HepG2 (cell line): ENCODE data around the gene ERBB3. TPM values are rescaled to one million over a fixed set of nuclear protein-coding genes. Genes with fewer than 3 reads are reported as not detected.
A peak's percentile ranks its signal among the peaks of the same experiment; 100 is the strongest.

Experiments
- CCDC6 ChIP-seq: sonication (generic); formaldehyde crosslinking; IDR thresholded peaks from 2 replicates; pipeline ENCODE4 v1.8.1; 2022; ENCODE audit warnings: mild to moderate bottlenecking, missing genetic modification reagents, moderate library complexity
- DPF2 ChIP-seq: sonication (generic); formaldehyde crosslinking; IDR thresholded peaks from 2 replicates; pipeline ENCODE4 v1.4.0; 2020; ENCODE audit warnings: mild to moderate bottlenecking, low read depth, missing genetic modification reagents, borderline replicate concordance
- HOXA7 ChIP-seq: sonication (generic); formaldehyde crosslinking; IDR thresholded peaks from 2 replicates; pipeline ENCODE4 v1.8.1; 2022; ENCODE audit warnings: mild to moderate bottlenecking, missing genetic modification reagents, moderate library complexity
- IKZF1 ChIP-seq: fragments of 450-650 bp; IDR thresholded peaks from 2 replicates; pipeline ENCODE4 v1.7.1; 2016
- KDM2A ChIP-seq: sonication (generic); formaldehyde crosslinking; IDR thresholded peaks from 2 replicates; pipeline ENCODE4 v1.4.0; 2020; ENCODE audit warnings: low read depth, missing genetic modification reagents, borderline replicate concordance
- MBNL3 ChIP-seq: fragments of 250-450 bp; sonication (Bioruptor Pico); conservative IDR thresholded peaks from 2 replicates; pipeline ENCODE4 v1.8.0; 2022; ENCODE audit warnings: mild to moderate bottlenecking, inconsistent platforms
- NFKBIZ ChIP-seq: IDR thresholded peaks from 2 replicates; pipeline ENCODE4 v1.6.1; 2018; ENCODE audit warnings: missing genetic modification reagents, missing compliant biosample characterization
- PCBP2 ChIP-seq: fragments of 200-400 bp; formaldehyde crosslinking; optimal IDR thresholded peaks from 2 replicates; pipeline ENCODE3; 2018; ENCODE audit warnings: low read length, low read depth; ENCODE audit not compliant: poor library complexity, severe bottlenecking
- PHF21A ChIP-seq: sonication (generic); formaldehyde crosslinking; IDR thresholded peaks from 2 replicates; pipeline ENCODE4 v1.5.0; 2020; ENCODE audit warnings: mild to moderate bottlenecking, missing genetic modification reagents
- PHF8 ChIP-seq: sonication (generic); formaldehyde crosslinking; IDR thresholded peaks from 2 replicates; pipeline ENCODE4 v1.5.0; 2020; ENCODE audit warnings: missing genetic modification reagents
- POGZ ChIP-seq: sonication (generic); formaldehyde crosslinking; IDR thresholded peaks from 2 replicates; pipeline ENCODE4 v1.4.0; 2020; ENCODE audit warnings: mild to moderate bottlenecking, missing genetic modification reagents
- SCMH1 ChIP-seq: sonication (generic); formaldehyde crosslinking; IDR thresholded peaks from 2 replicates; pipeline ENCODE4 v1.9.0; 2021; ENCODE audit warnings: missing genetic modification reagents, mild to moderate bottlenecking, borderline replicate concordance
- ZMAT5 ChIP-seq: sonication (generic); formaldehyde crosslinking; IDR thresholded peaks from 2 replicates; pipeline ENCODE4 v1.5.0; 2020; ENCODE audit warnings: mild to moderate bottlenecking, low read depth, missing genetic modification reagents, borderline replicate concordance
- ZNF253 ChIP-seq: sonication (generic); formaldehyde crosslinking; IDR thresholded peaks from 2 replicates; pipeline ENCODE4 v1.8.0; 2022; ENCODE audit warnings: mild to moderate bottlenecking, missing genetic modification reagents, borderline replicate concordance
- ZNF318 ChIP-seq: sonication (generic); formaldehyde crosslinking; IDR thresholded peaks from 2 replicates; pipeline ENCODE4 v1.4.0; 2020; ENCODE audit warnings: mild to moderate bottlenecking, missing genetic modification reagents
- ZNF569 ChIP-seq: sonication (generic); formaldehyde crosslinking; IDR thresholded peaks from 2 replicates; pipeline ENCODE4 v1.5.0; 2020; ENCODE audit warnings: mild to moderate bottlenecking, missing genetic modification reagents, moderate library complexity, borderline replicate concordance
- ZNF639 ChIP-seq: conservative IDR thresholded peaks from 2 replicates; pipeline ENCODE4 v1.6.1; 2018; ENCODE audit warnings: missing genetic modification reagents
- ZNF784 ChIP-seq: sonication (generic); formaldehyde crosslinking; IDR thresholded peaks from 2 replicates; pipeline ENCODE4 v1.5.1; 2020; ENCODE audit warnings: missing genetic modification reagents, mild to moderate bottlenecking, borderline replicate concordance
- polyA plus RNA-seq, 8 experiments: library from polyadenylated mRNA; depleted of rRNA in 3 of 8; stranded (reverse) in 7 of 8; unstranded in 1 of 8; fragments of >200 nt; fragmentation: Illumina TruSeq in 4 of 8; extraction: Trizol in 4 of 8; gene quantifications; 2 replicates each; pipeline versions ENCODE4 v1.2.1 to v1.2.3, GENCODE V29; 2011 to 2016; ENCODE audit warnings: low read depth in 4 of 8, missing spikeins in 1 of 8, mixed read lengths in 1 of 8; ENCODE audit not compliant: insufficient read depth in 1 of 8
- total RNA-seq, 5 experiments: library from RNA; depleted of rRNA; stranded (reverse); fragments of >200 nt; fragmentation: Illumina TruSeq; extraction: Trizol; gene quantifications; 2 replicates each; pipeline ENCODE4 v1.2.3, GENCODE V29; 2016; ENCODE audit warnings: low read depth in 1 of 5

The ERBB3 gene
- total and polyA plus RNA-seq, 2 of the 13 experiments (the other 11 are each of a cell fraction or from before 2014, with no cell fraction given): 93.6 to 358 TPM

GRCh38 chr12:56117778-56118687 is 38.1 kb downstream of the ERBB3 start, which contains the start of gene ZC3H10 (continued):
- TF ChIP-seq PHF21A (CRISPR knock-in tag) (peak; percentile 88), CCDC6 (CRISPR knock-in tag) (peak; percentile 94; the same call in 1 of the 2 replicates), PHF8 (peak; percentile 68), ZNF639 (peak; percentile 98), ZNF318 (CRISPR knock-in tag) (peak; percentile 99), NFKBIZ (CRISPR knock-in tag) (no peak), DPF2 (no peak), MBNL3 (no peak), ZMAT5 (CRISPR knock-in tag) (no peak), PCBP2 (no peak), HOXA7 (no peak), ZNF569 (CRISPR knock-in tag) (no peak), IKZF1 (no peak), ZNF253 (no peak), SCMH1 (CRISPR knock-in tag) (no peak), POGZ (CRISPR knock-in tag) (peak; percentile 87), KDM2A (peak; percentile 100), ZNF784 (CRISPR knock-in tag) (peak; percentile 80; the same call in 1 of the 2 replicates)
